Left colon (tissue), 2 donors: ENCODE results near the gene CCDC174. TPM values are rescaled to one million over a fixed set of nuclear protein-coding genes. Genes with fewer than 3 reads are reported as not detected.
A peak's percentile ranks its signal among the peaks of the same experiment; 100 is the strongest.

Source experiments
- ATAC-seq: fragments of 200-7000 bp; cut with Tn5 transposase; one replicate; pipeline ENCODE4 v1.9.1; 2020; ENCODE audit warnings: mild to moderate bottlenecking, moderate library complexity
- DNase-seq, 2 donors: peaks; one replicate each; pipeline ENCODE4 v3.0.0-alpha.2; 2020
- intact Hi-C, 2 donors: fragments of 100-400 bp; cut with DNase I in 1 of 2; cut with micrococcal nuclease in 1 of 2; formaldehyde crosslinking; loops; one replicate each; pipeline versions ENCODE4 v1.11.2 to v1.14.0; 2022; cut with DNase I, micrococcal nuclease
- total RNA-seq, 2 donors: library from RNA; stranded (reverse); fragmentation: NEBNext Ultra II Directional; extraction: Animal tissue kit (Norgen Biotek cat#: 25700); gene quantifications; one replicate each; pipeline ENCODE4 v1.2.1, GENCODE V29; 2021
- donor health status: DM: no; HTN: no; CAD: no.
- donor health status: DM: yes; HTN: yes; CAD: no.

The CCDC174 gene
- total RNA-seq, 2 donors from 2014 or later: 18.5 to 20.0 TPM

DNA sequence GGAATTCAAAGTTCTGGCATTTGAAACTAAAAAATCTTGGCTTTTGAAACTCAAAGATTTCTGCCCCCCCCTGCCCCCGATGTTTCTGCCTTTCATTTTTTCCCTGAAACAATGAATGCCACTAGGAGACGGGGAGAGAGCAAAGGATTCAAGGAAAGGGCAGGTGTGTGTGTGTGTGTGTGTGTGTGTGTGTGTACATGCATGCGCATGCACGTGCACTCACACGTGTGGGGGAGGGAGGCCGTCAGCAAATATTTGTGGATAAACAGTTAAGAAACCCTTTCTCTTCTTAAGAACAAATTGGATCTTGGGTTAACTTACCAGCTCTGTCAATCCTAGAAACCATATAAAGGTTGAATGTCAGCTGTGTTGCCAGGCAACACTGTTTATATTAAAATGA, 29.2 kb upstream of the CCDC174 start:
- no peak for ATAC-seq
- intact Hi-C loops: no loop called here
- DNase-seq: no peak

DNA sequence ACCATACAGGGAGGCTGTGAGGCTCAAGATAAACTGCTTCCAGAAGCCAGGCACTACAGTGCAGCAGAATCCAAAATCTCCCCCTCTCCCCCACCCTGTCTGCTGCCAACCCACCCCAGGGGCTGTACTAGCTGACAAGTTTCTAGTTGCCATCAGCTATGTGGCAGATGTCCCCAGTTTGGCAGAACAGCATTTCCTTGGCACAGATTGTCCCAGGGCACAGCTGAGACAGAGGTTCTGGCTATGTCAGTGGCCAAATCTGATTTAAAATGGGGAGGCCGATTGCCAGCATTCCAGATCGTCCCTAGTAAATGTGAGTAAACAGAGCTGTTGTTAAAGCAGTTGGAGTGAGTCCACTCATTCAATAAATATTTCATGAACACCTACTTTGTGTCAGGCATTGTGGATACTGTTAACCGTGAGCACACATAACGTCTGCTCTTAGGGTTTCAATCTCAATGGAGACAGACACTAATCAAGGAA, 28.0 kb upstream of the CCDC174 start:
- intact Hi-C loops: no loop called here
- DNase-seq (no peak), ATAC-seq (no peak)

DNA sequence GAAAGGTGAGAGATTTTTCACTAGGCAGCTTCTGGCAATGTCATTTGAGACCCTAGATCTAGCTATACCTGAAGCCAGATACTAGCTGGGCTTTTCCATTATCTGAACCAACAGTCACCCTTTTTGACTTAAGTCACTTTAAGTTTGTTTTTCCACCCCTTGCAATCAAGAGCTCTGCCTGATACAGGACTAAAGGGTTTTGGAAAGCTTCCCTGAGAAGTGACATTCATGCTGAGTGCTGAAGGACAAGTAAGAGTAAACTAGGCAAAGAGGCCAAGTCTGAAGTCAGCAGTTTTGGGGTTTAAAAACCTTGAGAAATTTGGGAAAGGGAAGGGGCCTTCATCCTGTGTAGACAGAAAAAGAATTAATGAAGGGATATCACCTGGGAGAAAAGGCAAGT, 27.1 kb upstream of the CCDC174 start:
- DNase-seq: no peak
- intact Hi-C loops: no loop called here
- ATAC-seq: no peak

DNA sequence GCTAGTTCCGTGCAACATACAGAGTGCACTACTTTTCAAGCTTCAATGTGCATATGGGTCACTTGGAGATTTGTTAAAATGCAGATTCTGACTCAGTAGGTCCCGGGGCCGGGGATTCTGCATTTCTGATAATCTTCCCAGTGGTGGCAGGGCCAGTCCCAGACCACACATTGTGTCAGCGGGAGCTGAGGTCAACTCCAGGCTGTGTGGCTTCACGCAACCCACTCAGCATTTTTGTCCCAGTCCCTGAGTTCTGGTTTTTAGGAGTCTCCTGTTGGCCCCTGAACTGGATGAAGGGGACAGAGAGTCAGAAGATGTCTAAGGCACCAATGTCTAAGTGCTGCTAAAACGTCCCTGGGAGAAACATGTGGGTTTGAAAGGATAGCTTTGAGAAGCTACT, 26.1 kb upstream of the CCDC174 start:
- ATAC-seq (no peak), DNase-seq (no peak)
- intact Hi-C loops: no loop called here

DNA sequence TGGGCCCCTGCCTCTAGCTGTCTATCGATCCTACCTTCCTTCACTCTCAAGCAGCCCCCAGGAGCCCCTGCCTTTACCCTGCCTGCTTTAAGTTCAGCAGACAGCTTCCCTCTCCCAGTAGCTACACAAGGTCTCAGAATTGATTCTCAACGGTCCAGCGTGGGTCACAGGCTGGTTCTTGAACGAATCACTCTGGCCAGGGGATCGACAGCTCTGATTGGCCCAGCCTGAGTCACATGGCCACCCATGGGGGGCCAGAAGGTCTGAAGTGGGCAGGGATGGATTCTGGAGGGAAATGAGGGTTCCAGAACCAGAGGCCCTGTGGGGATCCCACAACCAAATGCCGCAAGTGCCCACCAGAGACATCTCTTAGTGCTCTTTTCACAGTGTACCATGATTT, 23.7 kb upstream of the CCDC174 start:
- no peak for ATAC-seq
- DNase-seq: no peak
- intact Hi-C loops: no loop called here

DNA sequence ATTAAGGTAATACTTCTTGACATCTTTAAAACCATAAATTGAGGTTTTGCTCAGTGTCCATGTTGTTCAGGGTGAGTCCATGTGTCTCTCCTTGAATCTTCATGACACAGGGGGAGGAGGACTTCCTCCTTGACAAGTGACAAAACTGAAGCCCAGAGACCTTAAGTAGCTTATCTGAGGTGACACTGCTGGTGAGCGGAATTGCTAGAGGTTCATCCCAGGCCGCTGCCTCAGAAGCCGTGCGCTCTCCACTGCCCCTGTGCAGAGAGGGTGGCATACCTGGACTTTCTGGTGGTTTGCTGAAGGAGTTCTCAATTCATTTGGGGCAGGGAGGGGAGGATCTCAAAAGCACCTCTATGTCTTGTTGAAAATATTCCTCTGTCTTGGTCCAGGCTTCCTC, 23.2 kb upstream of the CCDC174 start:
- ATAC-seq (no peak), DNase-seq (no peak)
- intact Hi-C loops: no loop called here

DNA sequence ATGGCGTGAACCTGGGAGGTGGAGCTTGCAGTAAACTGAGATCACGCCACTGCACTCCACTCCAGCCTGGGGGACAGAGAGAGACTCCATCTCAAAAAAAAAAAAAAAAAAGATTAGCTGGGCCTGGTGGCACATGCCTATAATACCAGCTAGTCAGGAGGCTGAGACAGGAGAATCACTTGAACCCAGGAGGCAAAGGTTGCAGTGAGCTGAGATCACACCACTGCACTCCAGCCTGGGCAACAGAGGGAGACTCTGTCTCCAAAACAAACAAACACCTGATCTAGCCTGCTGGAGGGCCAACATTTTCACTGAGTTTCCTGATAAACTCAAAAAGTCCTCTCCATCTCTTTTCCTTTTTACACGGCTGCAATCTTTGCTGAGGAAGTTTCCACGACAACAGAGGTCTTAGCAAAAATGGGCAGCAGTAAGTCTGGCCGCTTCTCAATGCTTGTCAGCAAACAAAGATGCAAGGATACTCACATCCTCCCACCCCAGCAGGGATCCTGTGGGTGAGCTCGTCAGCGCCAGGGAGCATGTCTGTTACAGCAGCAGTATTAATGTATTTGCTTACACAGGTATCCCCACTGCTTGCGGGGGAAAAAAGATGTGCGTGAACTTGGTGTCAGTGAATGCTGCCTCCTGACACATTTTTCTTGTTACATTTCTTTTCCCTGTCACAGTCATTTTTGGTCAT, 21.0 kb upstream of the CCDC174 start:
- intact Hi-C loops: no loop called here
- no peak for ATAC-seq
- no peak for DNase-seq

DNA sequence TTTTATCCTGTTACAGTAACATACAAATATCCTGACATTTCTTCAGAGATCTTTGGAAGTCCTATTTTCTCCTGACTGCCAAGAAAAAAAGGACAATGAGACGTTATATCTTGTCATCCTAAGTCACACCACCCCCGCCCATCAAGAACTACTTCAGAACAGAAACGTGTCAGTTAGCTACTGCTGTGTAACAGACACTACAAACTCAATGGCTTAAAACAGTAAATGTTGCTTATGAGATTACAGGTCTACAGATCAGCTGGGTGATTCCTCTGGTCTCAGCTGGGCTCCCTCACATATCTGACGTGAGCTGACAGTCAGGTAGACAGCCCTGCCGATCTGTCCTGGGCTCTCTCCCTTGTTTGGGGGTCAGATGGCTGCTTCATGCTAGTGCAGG, 20.5 kb upstream of the CCDC174 start:
- intact Hi-C loops: no loop called here
- ATAC-seq: no peak

DNA sequence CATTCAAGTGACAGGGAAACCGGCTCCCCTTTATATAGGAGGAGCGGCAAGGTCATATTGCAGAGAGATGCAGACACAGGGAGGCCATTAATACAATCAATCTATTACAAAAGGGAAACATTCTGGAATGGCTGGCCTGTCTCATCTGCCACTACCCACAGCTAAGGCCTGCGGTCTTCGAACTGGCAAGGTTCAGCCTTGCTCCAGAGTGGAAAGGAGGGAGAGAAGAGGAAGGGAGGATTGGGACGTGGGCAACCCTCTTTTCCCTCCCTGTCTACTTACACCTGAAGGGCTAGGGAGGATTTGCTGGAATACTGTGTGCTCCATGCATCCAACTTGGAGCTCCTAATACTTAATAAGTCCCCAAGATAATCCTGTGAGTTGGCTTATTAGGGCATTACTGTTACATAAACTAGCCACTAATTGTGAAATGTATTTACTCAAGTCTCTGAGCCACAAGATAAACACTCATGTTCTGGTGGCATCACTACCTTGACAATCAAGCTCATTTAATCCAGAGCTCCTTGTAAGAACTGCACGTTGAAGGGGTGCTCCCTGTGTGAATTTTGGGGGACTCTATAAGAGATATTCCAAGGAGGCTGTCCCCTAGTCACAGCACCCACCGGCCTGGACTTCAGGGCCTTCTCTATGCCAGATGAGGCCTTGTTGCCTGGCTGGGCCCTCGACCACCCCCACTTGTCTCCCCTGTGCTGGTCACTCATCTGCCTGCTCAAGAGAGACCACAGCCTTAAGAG, 19.7 kb upstream of the CCDC174 start:
- DNase-seq: no peak
- intact Hi-C loops: no loop called here
- ATAC-seq: no peak

More for the DNA sequence above, 20.5 kb upstream of the CCDC174 start:
- no peak for DNase-seq

DNA sequence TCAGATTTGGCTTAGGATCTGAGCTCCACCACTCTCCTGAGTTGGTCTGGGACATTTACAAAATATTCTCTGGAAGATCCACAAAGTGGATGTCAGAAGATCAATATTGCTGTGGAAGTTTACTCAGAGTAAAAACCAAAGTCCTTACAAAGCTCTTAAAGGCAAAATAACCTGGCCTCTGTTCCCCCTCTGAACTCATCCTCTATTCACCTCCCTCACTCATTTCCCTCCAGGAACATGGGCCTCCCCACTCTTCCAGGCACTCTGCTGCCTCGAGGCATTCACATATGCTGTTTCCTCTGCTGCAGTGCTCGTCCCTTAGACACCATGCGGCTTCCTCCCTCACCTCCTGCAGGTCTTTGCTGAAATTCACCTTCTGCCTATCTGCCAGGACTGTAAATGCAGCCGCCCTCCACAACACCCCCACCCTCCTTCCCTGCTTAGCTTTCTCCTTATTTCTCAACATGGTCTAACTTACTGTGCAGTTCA, 19.1 kb upstream of the CCDC174 start:
- no peak for DNase-seq
- intact Hi-C loops: no loop called here
- ATAC-seq: no peak

DNA sequence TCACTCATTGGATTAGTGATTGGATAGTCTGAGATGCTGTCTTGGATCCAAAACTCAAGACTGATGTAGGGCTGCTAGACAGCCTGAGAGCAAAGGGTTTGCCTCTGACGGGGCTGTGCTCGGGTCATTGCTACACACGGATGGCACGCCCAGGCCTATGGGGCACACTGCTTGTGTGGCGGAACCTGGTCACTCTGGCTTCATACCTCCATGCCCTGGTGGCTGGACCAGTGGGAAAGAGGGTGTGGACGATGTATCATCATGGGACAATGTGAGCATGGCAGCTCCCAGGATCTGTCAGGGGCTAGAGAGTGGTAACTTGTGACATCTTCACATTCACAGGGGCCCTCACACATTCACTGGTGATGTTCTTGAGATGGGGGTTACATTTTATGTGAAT, 18.1 kb upstream of the CCDC174 start:
- ATAC-seq (no peak), DNase-seq (no peak)
- intact Hi-C loops: no loop called here

DNA sequence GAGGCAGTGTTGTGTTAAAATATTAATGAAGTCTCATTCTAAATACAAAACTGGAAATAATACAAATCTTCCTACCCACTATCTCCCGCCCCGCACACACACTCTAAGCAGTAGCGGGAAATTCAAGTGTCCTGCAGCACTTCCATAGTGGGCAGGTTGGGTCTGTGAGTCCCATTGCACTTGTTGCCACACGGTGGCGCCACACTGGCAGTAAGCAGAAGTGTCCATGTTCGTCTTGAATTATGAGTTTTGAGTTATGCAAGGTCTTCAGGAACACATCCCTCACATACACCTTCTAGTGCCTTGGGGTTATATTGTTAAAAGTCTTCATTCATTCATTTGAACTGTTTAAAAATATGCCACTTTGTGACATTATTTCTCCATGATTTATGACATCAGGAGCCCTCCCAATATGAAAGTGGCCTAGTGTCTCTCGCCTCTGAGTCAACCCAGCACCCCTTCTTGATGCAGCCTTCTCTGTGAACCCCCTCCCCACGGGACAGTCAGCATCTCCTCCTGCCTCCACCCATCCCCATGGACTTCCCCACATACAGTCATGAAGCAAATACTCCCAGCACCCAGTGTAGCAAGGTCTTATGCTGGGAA, 17.6 kb upstream of the CCDC174 start:
- ATAC-seq (peak; percentile 53), DNase-seq (peak in 1 of 2 donors; percentile 52)
- intact Hi-C loops: no loop called here

DNA sequence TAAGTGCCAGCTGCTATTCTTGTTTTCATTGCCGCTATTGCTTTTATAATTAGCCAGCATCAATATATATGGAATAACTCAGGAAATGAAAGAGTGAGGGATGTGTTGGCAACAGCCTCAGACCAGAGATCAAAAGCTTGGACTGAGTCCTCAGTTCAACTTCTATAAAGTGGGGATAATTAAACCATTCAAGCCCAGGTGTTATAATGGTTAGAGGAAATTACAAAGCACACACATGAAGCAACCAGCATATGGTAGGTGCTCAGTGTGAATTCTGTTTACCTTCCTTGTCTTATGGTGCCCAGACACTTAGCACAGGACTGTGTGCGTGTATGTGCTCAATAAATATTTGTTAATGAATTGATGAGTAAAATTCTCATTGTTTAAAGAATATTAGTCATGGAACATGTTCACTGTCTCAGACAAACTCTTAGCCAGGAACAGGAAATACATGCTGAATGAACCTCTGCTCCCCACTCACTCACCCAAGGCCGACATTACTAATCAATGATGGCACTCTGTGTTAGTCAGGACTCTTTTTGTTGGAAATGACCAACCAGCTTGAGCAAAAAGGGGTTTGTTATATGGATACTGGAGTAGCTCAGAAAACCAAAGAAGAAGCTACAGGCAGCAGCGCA, 16.7 kb upstream of the CCDC174 start:
- intact Hi-C loops: no loop called here
- ATAC-seq (peak; percentile 94), DNase-seq (no peak)

DNA sequence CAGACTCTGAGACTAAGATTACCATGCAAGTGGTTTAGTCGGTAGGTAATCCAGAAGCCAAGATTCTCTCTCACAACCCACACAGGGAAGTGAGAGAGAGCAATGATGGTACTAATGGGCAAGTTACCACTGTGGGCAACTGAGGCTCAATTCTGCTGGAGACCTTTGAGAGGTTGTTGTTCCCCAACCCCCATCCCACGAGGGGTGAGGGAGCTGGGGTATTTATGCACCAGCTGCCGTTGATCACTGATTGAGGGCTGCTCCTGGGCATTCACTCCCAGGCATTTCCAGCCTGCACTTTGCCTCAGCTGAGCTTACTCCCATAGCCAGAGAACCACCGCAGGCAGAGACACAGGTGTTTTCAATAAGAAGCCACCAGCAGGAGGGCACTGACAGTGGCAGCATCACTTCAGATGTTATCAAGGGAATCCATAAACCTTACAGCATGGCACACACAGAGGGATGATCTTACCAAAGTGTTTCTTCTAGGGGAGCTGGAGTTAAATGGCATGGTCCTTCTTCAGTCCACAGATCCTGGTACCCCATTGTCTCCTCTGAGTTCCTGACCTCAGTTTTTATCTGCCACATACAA, 15.0 kb upstream of the CCDC174 start:
- no peak for ATAC-seq
- intact Hi-C loops: no loop called here

DNA sequence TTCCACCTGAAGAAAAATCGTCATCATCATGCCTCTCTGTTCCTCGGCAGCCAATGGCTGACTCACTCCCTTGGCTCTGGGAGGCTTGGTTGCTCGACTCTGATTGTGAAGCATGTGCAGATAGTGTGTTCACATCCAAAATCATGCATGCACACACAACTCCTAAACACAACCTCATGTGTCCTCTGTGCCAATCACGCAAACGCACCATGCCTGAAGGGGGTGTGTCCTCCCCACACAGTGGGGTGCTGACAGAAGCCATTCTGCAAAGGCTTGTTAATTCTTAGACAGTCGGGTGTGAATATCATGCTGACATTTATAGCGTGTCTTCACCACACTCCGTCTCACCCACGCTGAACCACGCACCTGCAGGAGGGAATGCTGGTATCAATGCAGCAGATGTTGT, 11.4 kb upstream of the CCDC174 start:
- intact Hi-C loops: no loop called here
- no peak for ATAC-seq
- no peak for DNase-seq

More for the DNA sequence above, 15.0 kb upstream of the CCDC174 start:
- no peak for DNase-seq

DNA sequence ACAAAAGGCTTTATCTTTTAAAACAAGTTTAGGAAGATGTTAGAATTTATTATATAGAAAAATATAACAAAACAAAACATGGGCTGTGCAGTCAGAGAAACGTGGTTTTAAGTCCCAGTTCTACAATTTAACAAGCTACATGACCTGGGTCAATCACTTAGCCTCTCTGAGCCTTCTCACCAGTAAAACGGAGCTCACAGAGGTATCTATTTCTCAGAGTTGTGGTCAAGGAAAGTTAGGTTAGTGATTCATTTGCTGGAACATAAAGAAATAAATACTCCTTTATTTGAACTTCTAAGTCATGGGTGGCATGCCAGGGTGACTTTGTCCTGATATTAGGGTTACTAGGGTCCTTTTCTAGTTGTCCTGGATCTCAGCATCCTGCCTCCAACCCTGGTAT, 10.8 kb upstream of the CCDC174 start:
- intact Hi-C loops: no loop called here
- DNase-seq (no peak), ATAC-seq (no peak)

DNA sequence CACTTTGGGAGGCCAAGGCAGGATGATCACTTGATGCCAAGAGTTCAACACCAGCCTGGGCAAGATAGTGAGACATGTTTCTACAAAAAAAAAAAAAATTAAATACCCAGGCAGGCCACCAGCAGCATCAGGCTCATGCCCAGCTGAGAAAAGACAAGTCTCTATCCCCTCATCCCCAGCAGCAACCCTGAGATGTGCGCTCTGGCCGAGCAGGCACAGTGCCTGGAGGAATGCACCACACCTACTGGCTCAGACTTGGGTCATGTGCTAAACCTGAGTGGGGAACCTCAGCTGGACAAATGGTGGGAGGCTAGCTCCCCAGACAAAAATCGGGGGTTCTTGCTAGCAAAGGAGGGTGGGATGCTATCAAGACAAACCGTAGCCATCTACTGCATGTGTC, 10.2 kb upstream of the CCDC174 start:
- DNase-seq (no peak), ATAC-seq (no peak)
- intact Hi-C loops: no loop called here

DNA sequence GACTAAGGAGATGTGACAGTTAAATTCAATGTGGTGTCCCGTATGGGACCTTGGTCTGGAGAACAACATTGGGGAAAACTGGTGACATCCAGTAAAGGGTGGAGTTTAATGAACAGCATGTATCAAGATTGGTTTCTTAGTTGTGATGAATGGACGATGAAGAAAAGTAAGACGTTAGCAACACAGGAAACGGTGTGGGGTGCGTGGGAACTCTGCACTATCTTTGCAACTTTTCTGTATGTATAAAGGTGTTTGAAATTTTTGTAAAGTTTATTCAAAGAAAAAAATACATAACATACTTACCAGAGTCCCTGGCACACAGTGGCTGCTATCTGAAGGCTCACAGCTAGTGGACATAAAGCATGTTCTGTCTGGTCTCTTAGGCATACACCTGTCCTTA, 6.1 kb upstream of the CCDC174 start:
- DNase-seq (no peak), ATAC-seq (no peak)
- intact Hi-C loops: no loop called here

DNA sequence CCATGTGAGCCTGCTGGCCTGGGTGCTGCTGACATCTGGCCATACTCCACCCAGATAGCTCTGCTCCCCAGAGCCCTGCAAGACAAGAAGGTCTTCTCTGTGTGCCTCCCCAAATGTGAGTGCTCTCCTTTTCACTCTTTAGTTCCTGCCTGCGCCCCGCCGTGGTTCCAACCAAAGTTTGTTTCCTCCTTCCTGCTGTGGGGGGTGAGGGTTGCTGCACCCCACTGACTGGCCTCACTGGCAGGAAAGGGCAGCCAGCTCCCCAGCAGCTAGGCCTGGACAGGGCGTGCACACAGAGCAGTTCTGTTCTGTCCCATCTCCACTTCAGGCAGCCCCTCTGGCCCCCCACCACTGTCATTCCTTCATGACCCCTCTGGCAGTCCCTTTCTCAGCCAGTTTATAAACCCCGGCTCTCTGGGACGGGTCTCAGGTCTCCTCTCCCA, 5.4 kb upstream of the CCDC174 start:
- DNase-seq: no peak
- intact Hi-C loops: no loop called here

More for the DNA sequence above, 5.4 kb upstream of the CCDC174 start:
- ATAC-seq: no peak
